ENCODE data around the gene SMARCC2. TPM values are rescaled to one million over a fixed set of nuclear protein-coding genes. Genes with fewer than 3 reads are reported as not detected.
A peak's percentile ranks its signal among the peaks of the same experiment; 100 is the strongest.

SMARCC2 gene
- total and polyA plus RNA-seq, 9 of the 15 experiments (the other 6 are each of a cell fraction or from before 2014, with no cell fraction given): 11.9 to 86.0 (median 36.6) TPM

GRCh38 chr12:56127888-56128669 lies 61.2 kb downstream of the SMARCC2 start, which contains the start of gene ESYT1 (continued):
- TF ChIP-seq HES1 (IDR thresholded peaks at IDR 0.05; ENCODE audit: low read depth): no peak
- TF ChIP-seq CBX3 (IDR thresholded peaks at IDR 0.05; ENCODE audit: borderline replicate concordance in 1 of 2, low read length in 2 of 2): no peak
- no peak for TF ChIP-seq ZFP30 (CRISPR knock-in tag; IDR thresholded peaks at IDR 0.05; ENCODE audit: borderline replicate concordance)
- no peak for TF ChIP-seq TCF7L2 (IDR thresholded peaks at IDR 0.05; ENCODE audit: low read depth, low read length)
- no peak for TF ChIP-seq ZBTB9 (CRISPR knock-in tag; IDR thresholded peaks at IDR 0.05)
- TF ChIP-seq ZNF175 (CRISPR knock-in tag; IDR thresholded peaks at IDR 0.05; ENCODE audit: low read depth): peak; percentile 48; the same call in 1 of the 2 replicates
- TF ChIP-seq MTA2 (IDR thresholded peaks at IDR 0.05; ENCODE audit: low read depth): no peak
- peak in 1 of 2 experiments; percentile 67; a peak in 2 of 4 replicates for TF ChIP-seq MLLT1 (IDR thresholded peaks at IDR 0.05)
- TF ChIP-seq ZSCAN32 (CRISPR knock-in tag; IDR thresholded peaks at IDR 0.05): no peak
- TF ChIP-seq ZFP91 (CRISPR knock-in tag; IDR thresholded peaks at IDR 0.05): no peak
- TF ChIP-seq RBM39 (optimal IDR thresholded peaks at IDR 0.05; ENCODE audit: low read depth, low read length): no peak
- no peak for TF ChIP-seq YBX1 (IDR thresholded peaks at IDR 0.05)
- TF ChIP-seq CREM (IDR thresholded peaks at IDR 0.05; ENCODE audit: low read depth): peak; percentile 94
- TF ChIP-seq ZNF407 (IDR thresholded peaks at IDR 0.05; ENCODE audit: low read depth): no peak

Measured in K562 (cell line).